Mucosa of gallbladder (tissue), 1 donor: ENCODE results near the gene PANX2. TPM values are rescaled to one million over a fixed set of nuclear protein-coding genes. Genes with fewer than 3 reads are reported as not detected.
A peak's percentile ranks its signal among the peaks of the same experiment; 100 is the strongest.
"Not testable (repeated sequence)": the region's sequence is repeated elsewhere in the genome, so short reads cannot be mapped to it uniquely, and the experiment has no call there.

ENCODE experiments used
- DNase-seq: peaks from one replicate; pipeline ENCODE4 v3.0.0-alpha.2; 2020; ENCODE audit warnings: low spot score
- total RNA-seq: library from RNA; stranded (reverse); gene quantifications from one replicate; pipeline ENCODE4 v1.2.1, GENCODE V29; 2021
- donor health status: DM: no; HTN: no; CAD: no.

PANX2 gene
- total RNA-seq, 1 donor from 2014 or later, result 0.95 TPM

GRCh38 chr22:50147258-50148165 lies 23.0 kb upstream of the PANX2 start:
- DNase-seq, result not testable (repeated sequence)

- DNase-seq, result no peak
Observed at GRCh38 chr22:50148166-50148500, 22.4 kb upstream of the PANX2 start.

GRCh38 chr22:50148991-50149721 lies 21.4 kb upstream of the PANX2 start:
- DNase-seq, result peak; percentile 46

GRCh38 chr22:50150161-50151129 lies 20.1 kb upstream of the PANX2 start:
- no peak for DNase-seq

- no peak for DNase-seq
Observed at GRCh38 chr22:50151571-50152537, 18.7 kb upstream of the PANX2 start.

GRCh38 chr22:50153056-50153755 lies 17.3 kb upstream of the PANX2 start:
- no peak for DNase-seq

GRCh38 chr22:50153756-50154140 lies 16.8 kb upstream of the PANX2 start:
- no peak for DNase-seq

- peak; percentile 47 for DNase-seq
Observed at GRCh38 chr22:50157709-50158375, 12.7 kb upstream of the PANX2 start.

DNA sequence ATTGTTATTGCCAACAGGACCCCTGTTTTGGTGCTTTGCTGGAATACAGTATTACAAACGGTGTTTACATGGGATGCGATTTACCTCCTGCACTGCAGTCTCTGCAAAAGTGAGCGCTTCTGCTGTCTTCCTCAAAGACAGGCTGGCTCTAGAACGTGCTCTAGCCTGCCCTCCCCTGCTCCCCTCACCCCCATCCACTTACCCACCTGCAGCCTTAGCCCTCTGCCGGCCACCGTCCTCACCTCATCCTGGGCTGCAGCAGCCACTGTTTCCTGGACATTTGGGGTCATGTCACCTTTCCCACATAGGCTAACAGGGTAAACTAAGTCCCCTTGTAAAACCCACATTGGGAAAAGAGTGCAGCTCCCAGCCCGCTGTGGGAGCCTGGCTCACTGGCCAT lies 9.6 kb upstream of the PANX2 start:
- DNase-seq, result no peak

GRCh38 chr22:50161508-50162390 lies 8.8 kb upstream of the PANX2 start:
- no peak for DNase-seq

DNA sequence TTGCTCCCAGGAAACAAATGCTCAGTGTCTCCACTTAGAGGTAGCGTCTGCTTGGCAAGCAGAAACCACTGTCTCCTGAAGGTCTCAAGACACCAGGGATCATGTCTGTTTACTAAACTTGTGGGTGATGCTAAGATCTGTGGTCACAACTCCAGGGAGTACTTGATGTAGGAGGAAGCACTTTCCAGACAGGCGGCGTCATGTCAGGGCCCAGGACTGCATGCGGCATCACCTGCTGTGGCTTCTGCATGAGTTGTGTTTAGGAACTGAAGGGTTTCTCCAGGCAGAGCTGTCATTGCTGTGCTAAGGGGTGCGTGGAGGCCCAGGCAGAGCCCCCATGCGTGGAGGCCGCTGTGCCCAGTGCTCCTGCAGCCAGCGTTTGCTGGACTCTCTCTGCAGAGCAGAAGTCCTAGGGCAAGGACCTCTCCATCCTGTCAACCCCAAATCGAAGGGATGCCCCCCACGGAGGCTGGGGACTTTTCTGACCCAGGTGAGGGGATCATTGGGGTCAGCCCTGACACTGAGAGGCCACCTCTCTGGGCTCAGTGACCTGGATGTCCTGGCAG lies 8.1 kb upstream of the PANX2 start:
- no peak for DNase-seq

DNA sequence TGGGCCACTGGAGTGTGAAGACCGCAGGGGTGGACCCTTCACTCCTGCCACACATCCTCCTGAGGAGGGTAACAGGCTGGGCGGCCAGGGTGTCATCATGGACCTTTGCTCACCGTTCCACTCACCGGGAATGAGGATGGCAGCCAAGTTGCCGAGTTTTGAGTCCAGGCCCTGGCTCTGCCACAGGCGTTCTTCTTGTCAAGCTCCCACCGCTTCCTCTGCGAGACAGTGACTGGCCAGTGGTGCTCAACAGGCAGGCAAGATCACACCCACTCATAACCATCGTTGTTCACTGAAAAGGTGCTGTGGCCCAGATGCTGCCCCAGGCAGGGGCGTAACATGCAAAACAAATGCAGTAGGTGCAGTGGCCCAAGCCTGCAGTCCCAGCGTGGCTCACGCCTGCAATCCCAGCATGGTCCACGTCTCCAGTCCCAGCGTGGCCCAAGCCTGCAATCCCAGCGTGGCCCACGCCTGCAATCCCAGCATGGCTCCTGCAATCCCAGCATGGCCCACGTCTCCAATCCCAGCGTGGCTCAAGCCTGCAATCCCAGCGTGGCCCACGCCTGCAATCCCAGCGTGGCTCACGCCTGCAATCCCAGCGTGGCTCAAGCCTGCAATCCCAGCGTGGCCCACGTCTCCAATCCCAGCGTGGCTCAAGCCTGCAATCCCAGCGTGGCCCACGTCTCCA lies 5.0 kb upstream of the PANX2 start:
- DNase-seq, result no peak

GRCh38 chr22:50167689-50168489 lies 2.6 kb upstream of the PANX2 start:
- DNase-seq, result no peak

DNA sequence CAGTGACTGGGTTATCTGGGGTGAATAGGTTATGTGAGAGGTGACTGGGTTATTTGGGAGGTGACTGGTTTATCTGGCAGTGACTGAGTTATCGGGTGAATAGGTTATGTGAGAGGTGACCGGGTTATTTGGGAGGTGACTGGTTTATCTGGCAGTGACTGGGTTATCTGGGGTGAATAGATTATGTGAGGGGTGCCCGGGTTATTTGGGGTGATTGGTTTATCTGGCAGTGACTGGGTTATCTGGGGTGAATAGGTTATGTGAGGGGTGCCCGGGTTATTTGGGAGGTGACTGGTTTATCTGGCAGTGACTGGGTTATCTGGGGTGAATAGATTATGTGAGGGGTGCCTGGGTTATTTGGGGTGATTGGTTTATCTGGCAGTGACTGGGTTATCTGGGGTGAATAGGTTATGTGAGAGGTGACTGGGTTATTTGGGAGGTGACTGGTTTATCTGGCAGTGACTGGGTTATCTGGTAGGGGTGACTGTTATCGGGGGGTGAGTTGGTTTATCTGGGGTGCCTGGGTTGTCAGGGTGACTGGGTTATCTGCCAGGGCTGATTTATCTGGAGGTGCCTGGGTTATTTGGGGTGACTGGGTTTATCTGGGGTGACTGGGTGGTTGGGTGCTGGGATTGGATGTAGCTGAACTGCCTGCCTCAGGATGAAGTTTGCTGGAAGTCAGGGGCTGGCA lies 1.9 kb upstream of the PANX2 start:
- DNase-seq, result not testable (repeated sequence)

GRCh38 chr22:50169181-50169759 lies 1.3 kb upstream of the PANX2 start:
- DNase-seq, result no peak
